KOPT-K1 (cell line): Measurements from ENCODE around the gene FZD7.

Experiments
- H3K27ac ChIP-seq: fragments of 200-600 bp; sonication (generic); 2 replicates; pipeline ENCODE4 v1.5.1; 2016; ENCODE audit warnings: antibody characterized with exemption, mild to moderate bottlenecking, low read depth, low read length; ENCODE audit not compliant: poor library complexity, severe bottlenecking
- H3K36me3 ChIP-seq: fragments of 200-600 bp; sonication (generic); 2 replicates; pipeline ENCODE4 v1.5.1; 2017; ENCODE audit warnings: antibody characterized with exemption, mild to moderate bottlenecking, low read length, moderate library complexity; ENCODE audit not compliant: insufficient read depth
- H3K9me3 ChIP-seq: fragments of 200-600 bp; sonication (generic); 2 replicates; pipeline ENCODE4 v1.5.1; 2017; ENCODE audit warnings: antibody characterized with exemption, low read length, mild to moderate bottlenecking; ENCODE audit not compliant: insufficient read depth, poor library complexity, severe bottlenecking

The FZD7 gene

GRCh38 chr2:202064171-202064880, 30.7 kb downstream of the FZD7 start:
- H3K27ac ChIP-seq: no peak overlapping the region
- H3K9me3 ChIP-seq: no peaks in the 10 kb centered on the region

GRCh38 chr2:202064881-202065230, 31.2 kb downstream of the FZD7 start:
- Histone ChIP-seq H3K36me3 (no peaks in the 10 kb centered on the region), H3K9me3 (no peaks in the 10 kb centered on the region), H3K27ac (no peak overlapping the region)

More at GRCh38 chr2:202064171-202064880, 30.7 kb downstream of the FZD7 start:
- H3K36me3 ChIP-seq: no peaks in the 10 kb centered on the region

GRCh38 chr2:202065876-202066275, 32.2 kb downstream of the FZD7 start:
- no peaks in the 10 kb centered on the region for H3K36me3 ChIP-seq
- no peak overlapping the region for H3K27ac ChIP-seq
- H3K9me3 ChIP-seq: no peaks in the 10 kb centered on the region

- H3K9me3 ChIP-seq: no peaks in the 10 kb centered on the region
- H3K36me3 ChIP-seq: no peaks in the 10 kb centered on the region
- H3K27ac ChIP-seq: no peak overlapping the region
Measured at GRCh38 chr2:202066875-202067274, 33.2 kb downstream of the FZD7 start.

GRCh38 chr2:202067589-202067988, 33.9 kb downstream of the FZD7 start:
- Histone ChIP-seq H3K36me3 (no peaks in the 10 kb centered on the region), H3K27ac (no peak overlapping the region), H3K9me3 (no peaks in the 10 kb centered on the region)

GRCh38 chr2:202069170-202070067, 35.8 kb downstream of the FZD7 start:
- no peaks in the 10 kb centered on the region for H3K36me3 ChIP-seq
- H3K9me3 ChIP-seq: no peaks in the 10 kb centered on the region
- H3K27ac ChIP-seq: no peak overlapping the region

GRCh38 chr2:202071107-202071506, 37.5 kb downstream of the FZD7 start:
- H3K36me3 ChIP-seq: no peaks in the 10 kb centered on the region
- no peaks in the 10 kb centered on the region for H3K9me3 ChIP-seq
- no peak overlapping the region for H3K27ac ChIP-seq

- no peaks in the 10 kb centered on the region for H3K36me3 ChIP-seq
Measured at GRCh38 chr2:202072226-202072625, 38.6 kb downstream of the FZD7 start.

GRCh38 chr2:202072737-202073401, 39.2 kb downstream of the FZD7 start, which contains the start of gene KIAA2012:
TSS of gene KIAA2012 (plus strand) at chr2:202073255. CDS start at chr2:202073628, 373 bp downstream.
- no peaks in the 10 kb centered on the region for H3K36me3 ChIP-seq
- no peak within 1 kb of the TSS for H3K27ac ChIP-seq
- H3K9me3 ChIP-seq: no peaks in the 10 kb centered on the region

More at GRCh38 chr2:202072226-202072625, 38.6 kb downstream of the FZD7 start:
- Histone ChIP-seq H3K9me3 (no peaks in the 10 kb centered on the region), H3K27ac (no peak overlapping the region)

GRCh38 chr2:202074324-202074723, 40.7 kb downstream of the FZD7 start:
- Histone ChIP-seq H3K27ac (no peak overlapping the region), H3K36me3 (no peaks in the 10 kb centered on the region), H3K9me3 (no peaks in the 10 kb centered on the region)

- Histone ChIP-seq H3K9me3 (peaks cover 5% of the 10 kb centered on the region), H3K27ac (no peak overlapping the region), H3K36me3 (no peaks in the 10 kb centered on the region)
Measured at GRCh38 chr2:202079310-202079709, 45.7 kb downstream of the FZD7 start.

GRCh38 chr2:202084265-202084664, 50.6 kb downstream of the FZD7 start:
- Histone ChIP-seq H3K36me3 (no peaks in the 10 kb centered on the region), H3K9me3 (peaks cover 5% of the 10 kb centered on the region), H3K27ac (no peak overlapping the region)
